ENCODE measurements around the gene NPPC.
A peak's percentile ranks its signal among the peaks of the same experiment; 100 is the strongest.
"Not testable (repeated sequence)": the region's sequence is repeated elsewhere in the genome, so short reads cannot be mapped to it uniquely, and the experiment has no call there.

The NPPC gene, protein sequence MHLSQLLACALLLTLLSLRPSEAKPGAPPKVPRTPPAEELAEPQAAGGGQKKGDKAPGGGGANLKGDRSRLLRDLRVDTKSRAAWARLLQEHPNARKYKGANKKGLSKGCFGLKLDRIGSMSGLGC

DNA sequence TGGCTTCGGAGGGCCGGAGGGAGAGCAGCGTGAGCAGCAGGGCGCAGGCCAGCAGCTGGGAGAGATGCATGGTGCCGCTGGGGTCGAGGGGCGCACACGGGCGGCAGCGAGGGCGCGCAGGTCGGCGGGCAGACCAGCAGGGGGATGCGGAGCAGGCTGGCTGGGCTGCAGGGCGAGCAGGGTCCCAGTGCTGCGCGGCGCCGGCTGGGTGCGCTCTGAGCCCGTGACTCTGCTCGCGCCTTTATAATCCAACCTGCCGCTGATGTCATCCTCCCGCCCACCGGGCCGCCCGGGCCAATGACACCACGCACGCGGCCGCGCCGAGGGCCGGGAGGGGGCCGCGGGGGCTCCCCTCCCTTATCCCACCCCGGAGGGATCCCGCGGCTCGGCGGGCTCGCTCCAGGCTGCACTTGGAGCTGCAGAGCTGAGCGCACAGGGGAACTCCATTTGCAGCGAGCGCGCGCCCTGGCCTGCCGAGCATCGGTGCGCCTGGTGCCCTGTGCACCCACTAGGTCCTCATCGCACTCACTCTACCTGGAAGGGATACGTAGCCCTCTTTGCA lies at the start of gene NPPC:
TSS of gene NPPC (minus strand) at position 217 of the 562 bp plus-strand sequence. CDS start at position 70, 147 bp downstream.
- peak in 1 of 2 donors; percentile 27 for DNase-seq (ENCODE audit: low read depth in 2 of 2)

DNA sequence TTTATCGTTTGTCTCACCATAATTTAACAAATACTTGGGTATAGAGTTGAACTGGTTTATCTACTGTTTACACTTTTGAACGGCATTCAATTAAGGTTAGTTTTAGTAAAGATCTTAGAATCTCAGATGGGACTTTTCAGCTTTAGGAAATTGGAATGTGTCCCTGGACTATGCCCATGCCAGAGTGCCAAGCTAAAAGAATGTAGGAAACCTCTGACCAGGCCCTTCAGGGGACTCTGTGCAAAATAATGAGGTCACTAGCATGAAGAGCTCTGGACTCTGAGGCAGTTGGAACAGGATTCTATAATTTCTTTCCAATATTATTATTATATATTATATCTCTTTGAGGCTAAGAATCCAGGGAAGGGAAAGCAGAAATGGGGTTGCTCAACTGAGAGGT lies 48.8 kb upstream of the NPPC start:
- DNase-seq (ENCODE audit: low read depth in 2 of 2), result no peak

DNA sequence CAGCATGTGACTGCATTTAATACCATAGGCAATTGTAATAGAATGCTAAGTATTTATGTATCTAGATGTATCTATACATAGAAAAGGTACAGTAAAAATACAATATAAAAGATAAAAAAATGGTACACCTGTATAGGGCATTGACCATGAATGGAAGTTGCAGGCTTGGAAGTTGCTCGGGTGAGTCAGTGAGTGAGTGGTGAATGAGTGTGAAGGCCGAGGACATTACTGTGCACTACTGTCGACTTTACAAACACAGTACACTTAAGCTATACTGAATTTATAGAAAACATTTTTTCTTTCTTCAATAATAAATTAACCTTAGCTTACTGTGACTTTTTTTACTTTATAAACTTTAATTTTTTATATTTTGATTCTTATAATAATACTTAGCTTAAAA lies 44.3 kb upstream of the NPPC start:
- no peak for DNase-seq (ENCODE audit: low read depth in 2 of 2)

DNA sequence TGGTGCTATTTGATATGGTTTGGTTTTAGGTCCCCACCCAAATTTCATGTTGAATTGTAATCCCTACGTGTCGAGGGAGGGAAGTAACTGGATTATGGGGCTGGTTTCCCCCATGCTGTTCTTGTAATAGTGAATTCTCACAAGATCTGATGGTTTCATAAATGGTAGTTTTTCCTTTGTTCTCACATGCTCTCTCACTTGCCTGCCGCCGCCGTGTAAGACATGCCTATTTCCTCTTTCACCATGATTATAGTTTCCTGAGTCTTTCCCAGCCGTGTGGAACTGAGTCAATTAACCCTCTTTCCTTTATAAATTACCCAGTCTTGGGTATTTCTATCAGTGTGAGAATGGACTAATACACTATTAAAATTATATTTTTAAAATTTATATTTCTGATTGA lies 42.6 kb upstream of the NPPC start:
- no peak for DNase-seq (ENCODE audit: low read depth in 2 of 2)

DNA sequence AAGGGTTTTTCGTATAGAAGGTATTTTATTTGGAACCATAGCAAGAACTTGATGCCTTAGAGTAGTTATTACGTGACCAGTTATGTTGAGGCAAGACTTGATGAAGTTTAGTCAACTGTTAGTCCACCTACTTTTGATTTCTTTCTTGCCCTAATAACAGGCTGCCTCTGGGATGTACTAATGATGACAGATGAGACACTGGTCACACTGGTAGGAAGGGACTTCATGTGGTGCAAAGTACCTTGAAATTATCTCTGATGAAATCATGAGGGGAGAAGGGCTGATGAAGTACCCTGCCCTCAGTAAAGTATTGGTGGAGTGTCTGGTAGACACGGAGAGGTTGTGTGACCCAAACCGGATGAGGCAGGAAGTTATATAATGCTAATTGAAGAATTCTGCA lies 40.7 kb upstream of the NPPC start:
- no peak for DNase-seq (ENCODE audit: low read depth in 2 of 2)

DNA sequence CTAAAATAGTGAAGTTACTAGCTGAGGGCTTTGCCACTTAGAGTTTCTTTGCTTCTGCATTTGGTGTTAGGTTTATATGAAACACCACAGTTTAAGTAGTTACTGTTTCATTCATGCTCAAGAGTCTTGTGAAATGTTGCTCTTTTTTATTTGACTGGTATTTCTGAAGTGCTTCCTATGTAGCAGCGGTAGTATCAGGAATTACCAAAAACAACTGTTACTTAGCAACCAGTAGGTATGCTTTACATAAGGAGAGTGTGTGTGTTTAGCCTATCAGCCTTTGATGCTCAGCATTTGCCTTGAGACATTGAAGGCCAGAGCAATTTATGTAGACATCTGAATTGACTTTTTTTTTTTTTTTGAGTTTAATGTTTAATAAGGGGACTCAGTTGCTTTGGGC lies 38.9 kb upstream of the NPPC start:
- no peak for DNase-seq (ENCODE audit: low read depth in 2 of 2)

DNA sequence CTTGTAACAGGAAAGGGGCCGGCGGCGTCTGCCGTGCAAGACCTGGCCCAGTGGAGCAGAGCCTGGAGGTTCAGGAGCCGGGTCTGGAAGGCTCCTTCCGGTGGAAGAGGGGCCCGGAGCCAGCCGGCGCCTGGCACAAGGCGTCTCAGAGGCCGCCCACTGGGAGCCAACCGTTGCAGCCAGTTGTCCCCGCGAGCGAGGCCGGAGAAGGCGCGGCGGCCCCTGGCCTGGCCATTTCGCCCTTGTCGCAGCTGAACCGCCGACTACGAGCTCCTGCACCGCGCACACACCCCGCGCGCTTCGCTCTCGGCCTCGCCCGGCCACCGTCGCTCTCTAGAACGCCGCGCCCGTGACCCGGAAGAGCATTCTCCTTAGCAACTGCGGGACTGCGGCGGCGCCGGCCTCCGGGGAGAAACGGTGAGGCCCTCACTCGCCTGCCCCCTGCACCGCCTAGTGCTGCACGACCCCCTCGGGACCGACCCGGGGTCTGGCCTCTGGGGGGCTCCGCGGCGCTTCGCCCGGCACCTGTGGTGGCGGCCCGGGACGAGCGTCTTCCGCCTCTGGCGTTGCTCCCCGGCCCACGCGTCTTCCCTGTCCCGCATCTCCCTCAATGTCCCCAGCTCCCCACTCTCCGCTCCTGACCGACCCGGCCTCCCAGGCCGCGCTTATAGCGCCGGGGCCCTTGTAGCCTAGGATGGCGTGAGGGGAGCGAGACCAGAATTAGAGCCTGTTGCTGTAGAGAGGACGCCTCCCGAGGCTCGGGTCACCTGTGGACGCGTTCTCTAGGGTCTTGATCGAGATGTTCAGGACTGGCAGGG lies 35.4 kb upstream of the NPPC start, which contains the start of gene DIS3L2:
TSS of gene DIS3L2 (plus strand) at position 365 of the 818 bp plus-strand sequence. CDS start 53,215 bp downstream, outside the sequence.
- DNase-seq (ENCODE audit: low read depth in 2 of 2), result peak; percentile 46 to 48

DNA sequence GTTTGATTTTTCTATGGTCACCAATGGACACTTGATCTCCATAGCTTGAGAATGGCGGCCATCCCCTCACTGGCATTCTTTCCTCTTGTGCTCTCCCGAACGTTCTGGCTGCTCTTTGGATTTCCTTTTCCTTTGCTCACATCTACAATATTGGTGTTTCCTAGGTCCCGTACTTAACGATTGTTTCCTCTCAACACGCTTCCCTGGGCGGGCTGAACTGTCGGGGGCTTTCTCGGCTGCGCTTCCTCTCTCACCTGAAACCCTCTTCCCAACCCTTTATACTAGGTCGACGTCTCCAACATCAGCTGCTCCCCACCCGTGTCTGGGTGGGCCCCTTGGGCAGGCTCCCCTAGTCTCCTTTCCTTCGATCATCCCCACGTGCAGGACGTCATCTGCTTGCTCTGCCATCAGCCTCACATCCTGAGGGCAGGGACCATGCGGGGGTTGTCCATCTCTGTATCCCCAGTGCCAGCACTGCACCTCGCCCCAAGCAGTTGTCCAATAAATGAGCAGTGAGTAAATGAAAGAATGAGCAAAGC lies 34.7 kb upstream of the NPPC start:
- DNase-seq (ENCODE audit: low read depth in 2 of 2), result no peak

DNA sequence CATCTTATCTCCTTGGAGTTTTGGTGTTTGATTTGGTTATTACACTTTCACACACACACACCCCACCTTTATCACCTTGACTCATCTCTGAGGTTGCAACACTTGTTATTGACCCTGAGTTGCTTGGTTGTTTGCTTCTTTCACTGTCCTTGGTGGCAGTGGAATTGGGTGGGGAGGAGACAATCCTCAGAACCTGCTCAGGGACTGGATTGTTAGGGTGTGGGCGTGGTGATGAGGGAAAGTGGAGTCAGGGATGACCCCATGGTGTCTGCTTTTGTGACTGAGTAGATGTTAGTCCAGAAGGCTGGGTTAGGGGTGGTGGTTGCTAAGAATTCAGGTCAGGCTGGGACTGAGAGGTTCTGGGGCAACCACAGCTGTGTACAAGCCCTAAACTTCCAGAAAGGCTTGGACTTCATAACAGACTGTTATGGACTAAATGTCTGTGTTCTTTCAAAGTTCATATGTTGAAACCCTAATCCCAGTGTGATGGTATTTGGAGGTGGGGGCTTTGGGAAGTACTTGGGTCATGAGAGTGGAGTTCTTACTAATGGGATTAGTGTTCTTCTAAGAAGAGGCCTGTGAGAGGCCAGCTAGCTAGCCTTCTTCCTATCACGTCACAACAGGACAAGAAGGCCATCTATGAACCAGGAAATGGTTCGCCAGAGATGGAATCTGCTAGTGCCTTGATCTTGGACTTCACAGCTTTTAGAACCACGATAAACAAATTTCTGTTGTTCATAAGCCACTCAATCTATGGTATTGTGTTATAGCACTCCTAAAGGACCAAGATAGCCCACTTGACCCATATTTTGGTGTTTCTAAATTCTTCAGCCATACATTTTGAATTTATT lies 31.9 kb upstream of the NPPC start:
- DNase-seq (ENCODE audit: low read depth in 2 of 2), result no peak

DNA sequence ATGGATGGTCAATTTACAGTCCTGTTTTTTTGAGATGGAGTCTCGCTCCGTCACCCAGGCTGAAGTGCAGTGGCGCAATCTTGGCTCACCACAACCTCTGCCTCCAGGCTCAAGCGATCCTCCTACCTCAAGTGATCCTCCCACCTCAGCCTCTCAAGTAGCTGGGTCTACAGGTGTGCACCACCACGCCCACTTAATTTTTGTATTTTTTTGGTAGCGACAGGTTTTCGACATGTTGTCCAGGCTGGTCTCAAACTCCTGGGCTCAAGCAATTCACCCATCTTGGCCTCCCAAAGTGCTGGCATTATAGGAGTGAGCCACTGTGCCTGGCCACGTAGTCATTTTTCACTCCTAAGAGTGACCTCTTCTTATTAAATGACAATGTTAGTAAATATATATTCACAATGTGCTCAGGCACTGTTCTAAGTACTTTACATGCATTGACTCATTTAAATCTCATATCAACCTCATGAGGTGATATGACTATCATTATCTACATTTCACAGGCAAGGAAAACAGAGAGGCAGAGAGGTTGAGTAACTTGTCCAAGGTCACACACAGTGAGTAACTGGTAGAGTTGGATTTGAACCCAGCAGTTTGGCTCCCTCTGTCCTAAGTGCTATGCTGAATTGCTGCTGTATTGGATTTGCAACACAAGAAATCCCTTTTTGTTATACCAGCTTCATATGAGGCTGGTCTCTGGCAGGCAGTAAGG lies 29.7 kb upstream of the NPPC start:
- no peak for DNase-seq (ENCODE audit: low read depth in 2 of 2)

DNA sequence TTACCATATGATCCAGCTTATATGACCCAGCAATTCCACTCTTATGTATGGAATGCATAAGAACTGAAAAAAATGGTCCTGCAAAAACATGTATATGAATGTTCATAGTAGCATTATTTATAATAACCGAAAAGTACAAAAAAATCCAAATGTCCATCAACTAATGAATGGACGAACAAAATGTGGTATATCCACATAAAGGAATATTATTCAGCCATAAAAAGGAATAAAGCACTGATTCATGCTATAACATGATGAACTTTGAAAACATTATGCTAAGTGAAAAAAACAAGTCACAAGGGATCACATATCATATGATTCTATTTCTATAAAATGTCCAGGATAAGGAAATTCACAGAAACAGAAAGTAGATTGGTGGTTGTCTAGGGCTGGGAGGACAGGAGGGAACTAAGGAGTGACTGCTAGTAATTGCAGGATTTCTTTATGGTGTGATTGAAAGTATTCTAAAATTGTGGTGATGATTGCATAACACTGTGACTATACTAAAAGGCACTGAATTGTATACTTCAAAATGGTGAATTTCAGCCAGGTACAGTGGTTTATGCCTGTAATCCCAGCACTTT lies 25.3 kb upstream of the NPPC start:
- no peak for DNase-seq (ENCODE audit: low read depth in 2 of 2)

DNA sequence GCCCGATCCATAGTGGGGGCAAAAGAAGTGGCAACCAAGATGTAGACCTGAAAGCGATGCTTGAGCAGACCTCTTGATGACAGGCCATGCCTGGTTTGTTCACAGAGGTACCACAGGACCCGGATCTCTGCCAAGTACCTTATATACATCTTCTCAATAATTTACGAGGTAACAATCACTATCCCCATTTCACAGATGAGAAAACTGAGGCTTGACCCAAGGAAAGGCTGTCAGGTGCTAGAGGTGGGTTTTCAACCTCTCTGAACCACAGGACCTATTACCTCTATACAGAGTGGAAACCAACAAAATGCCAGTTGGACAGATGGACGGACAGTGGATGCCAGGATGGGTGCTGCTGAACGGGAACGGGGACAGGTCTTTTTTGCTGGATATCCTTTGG lies 21.5 kb upstream of the NPPC start:
- no peak for DNase-seq (ENCODE audit: low read depth in 2 of 2)

DNA sequence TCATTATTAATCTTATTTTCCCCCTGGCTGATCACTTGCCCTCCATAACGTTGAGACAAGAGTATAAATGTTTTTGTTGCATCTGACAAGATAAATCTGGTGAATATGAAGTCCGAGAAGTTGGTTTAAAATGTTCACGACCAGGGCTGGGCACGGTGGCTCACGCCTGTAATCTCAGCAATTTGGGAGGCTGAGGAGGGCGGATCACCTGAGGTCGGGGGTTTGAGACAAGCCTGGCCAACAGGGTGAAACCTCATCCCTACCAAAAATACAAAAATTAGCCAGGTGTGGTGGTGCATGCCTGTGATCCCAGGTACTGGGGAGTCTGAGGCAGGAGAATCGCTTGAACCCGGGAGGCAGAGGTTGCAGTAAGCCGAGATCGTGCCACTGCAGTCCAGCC lies 20.9 kb upstream of the NPPC start:
- not testable (repeated sequence) for DNase-seq (ENCODE audit: low read depth in 2 of 2)

DNA sequence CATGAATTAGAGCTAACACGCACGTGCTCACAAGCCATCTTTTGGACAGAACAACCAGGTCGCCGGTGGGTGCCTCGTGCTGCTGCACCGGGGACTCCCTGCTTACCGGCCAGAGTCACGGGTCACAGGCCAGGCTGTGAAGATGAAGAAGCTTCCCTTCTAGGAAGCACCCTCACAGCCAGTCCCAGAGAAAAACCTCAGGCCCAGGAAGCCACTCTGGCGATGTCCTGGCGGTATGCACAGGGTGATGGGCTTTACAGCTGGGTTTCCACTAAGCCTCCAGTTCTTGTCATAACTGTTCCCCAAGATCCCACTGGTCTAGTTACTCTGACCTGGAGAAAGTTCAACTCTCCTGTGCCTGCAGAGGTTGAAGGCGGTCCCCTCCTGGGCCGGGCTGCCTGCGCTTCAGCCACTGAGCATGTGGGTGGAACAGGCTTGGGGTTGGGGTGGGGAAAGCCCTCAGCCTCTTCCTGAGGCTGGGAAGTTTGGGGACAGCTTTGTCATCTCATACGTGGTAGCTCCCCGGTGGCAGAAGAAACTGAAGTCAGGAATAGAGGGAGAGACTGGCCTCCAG lies 20.1 kb upstream of the NPPC start:
- DNase-seq (ENCODE audit: low read depth in 2 of 2), result no peak

DNA sequence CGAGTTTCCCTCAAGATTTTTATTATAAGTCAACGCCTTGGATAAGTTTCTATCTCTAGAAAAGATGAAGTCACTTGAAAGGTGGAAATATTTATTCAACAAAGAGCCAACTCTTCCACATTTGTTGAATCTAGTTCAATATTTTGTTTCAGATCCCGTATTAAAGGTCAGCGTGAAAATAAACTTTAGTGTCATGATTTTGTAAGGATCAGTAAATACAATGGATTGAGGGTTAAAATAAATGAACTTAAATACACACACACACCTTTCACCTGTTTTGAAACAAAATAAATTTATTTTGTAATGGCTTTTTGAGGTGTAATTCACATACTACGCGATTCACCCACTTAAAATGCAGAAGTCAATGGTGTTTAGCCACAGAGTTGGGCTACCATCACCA lies 16.0 kb upstream of the NPPC start:
- DNase-seq (ENCODE audit: low read depth in 2 of 2), result no peak

DNA sequence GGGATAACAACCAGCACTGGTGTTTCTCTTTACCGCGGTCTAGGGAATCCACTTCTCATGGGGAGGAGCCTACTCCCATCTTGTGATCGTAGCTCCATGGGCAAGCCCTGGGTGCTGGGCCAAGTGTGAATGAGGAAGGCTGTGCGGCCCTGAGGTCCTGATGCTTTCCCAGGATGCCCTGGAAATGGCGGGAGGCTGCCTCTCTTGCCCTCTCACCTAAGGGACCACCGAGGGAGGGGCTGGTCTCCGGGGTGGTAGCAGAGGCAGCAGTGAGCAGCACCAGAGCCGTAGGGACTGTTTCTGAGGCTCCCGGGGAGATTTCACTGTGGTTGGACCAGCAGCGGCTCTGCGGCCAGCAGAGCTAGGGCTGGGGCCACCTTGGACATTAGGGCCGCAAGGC lies 15.5 kb upstream of the NPPC start:
- DNase-seq (ENCODE audit: low read depth in 2 of 2), result no peak

DNA sequence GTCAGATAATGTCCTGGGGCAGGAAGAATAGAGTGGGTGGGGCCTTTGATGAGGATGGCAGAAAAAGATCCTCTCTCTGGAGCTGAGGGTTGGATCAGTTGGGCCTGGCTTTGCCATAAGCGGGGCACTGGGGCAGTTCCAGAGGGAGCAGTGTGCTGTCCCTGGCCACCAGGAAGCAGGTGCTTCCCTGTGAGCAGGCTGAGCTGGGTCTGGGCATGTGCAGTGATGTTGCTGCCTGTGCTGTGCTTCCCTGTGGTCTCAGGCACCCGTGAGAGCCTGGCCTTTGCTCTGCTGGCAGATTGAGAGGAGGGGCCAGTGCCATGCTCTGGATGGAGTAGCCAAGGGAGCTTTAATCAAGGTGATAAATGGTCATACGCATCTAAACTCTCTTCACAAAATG lies 14.6 kb upstream of the NPPC start:
- no peak for DNase-seq (ENCODE audit: low read depth in 2 of 2)

DNA sequence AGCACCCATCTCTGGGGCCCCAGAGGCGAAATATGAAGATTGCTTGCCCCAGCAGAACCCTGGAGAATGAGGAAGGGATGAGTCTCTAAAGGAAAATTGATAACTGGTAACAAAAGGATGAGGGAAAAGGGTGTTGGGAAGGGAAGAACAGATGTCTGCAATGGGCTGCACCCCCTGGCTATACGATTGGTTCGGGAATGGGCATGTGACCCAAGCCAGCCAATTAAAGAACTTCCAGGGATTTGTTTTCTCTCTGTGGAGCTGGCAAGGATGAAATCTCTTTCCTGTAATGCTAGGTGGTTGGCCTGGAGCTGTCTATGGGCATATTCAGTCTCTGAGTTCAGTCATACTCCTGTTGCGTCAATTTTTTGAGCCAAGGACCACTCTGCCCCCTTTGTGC lies 12.8 kb upstream of the NPPC start:
- DNase-seq (ENCODE audit: low read depth in 2 of 2), result no peak

DNA sequence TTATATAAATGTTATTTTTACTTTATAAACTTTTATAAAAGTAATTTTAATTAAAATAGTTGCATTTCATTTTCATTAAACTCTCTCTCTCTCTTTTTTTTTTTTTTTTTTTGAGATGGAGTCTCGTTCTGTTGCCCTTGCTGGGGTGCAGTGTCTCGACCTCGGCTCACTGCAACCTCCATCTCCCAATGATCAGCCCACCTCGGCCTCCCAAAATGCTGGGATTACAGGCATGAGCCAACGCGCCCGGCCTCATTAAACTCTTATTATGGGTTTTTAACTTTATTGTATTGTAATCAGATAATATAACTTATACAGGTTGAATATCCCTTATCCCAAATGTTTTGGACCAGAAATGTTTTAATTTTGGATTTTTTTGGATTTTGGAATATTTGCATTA lies 10.9 kb upstream of the NPPC start:
- DNase-seq (ENCODE audit: low read depth in 2 of 2), result no peak

DNA sequence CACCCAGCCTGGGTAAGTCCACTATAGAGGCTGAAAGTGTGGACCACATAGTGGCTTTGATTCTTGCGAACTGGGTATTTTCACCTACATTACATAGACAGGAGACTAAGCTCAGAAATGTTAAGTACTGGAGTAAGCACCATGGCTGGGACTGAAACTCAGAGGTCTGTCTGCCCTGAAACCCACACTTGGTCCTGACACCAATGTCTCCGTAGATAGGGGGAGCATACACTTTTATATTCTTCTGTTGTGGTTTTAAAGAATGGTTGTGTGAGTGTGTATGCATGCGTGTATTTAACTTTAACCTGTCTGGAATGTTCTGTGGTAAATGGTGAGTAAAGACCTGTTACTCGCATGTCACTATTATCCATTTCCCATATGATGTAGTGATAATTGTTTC lies 10.3 kb upstream of the NPPC start:
- DNase-seq (ENCODE audit: low read depth in 2 of 2), result no peak

DNA sequence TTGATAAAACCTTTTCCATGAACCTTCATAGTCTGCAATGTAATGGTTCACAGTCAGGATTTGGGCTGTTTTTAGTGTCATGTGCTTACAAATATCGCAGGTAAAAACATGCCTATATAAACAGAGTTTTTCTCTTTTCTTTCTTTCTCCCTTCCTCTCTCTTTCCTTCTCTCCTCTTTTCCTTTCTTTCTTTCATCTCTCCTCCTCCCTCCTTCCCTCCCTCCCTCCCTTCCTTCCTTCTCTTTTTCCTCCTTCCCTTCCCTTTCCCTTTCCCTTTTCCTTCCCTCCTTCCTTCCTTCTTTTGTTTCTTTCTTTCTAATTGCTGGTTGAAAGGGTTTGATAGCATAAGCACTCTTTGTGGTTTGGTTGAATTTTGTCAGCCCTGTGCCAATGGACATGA lies 9.6 kb upstream of the NPPC start:
- no peak for DNase-seq (ENCODE audit: low read depth in 2 of 2)

Measured in stimulated activated CD8-positive, alpha-beta memory T cell treated with anti-CD3 and anti-CD28 coated beads, Interleukin-7, amount 100 ng/mL, for 1 hour (primary cell).